ENCODE data around the gene ABI1. TPM values are rescaled to one million over a fixed set of nuclear protein-coding genes. Genes with fewer than 3 reads are reported as not detected.

ABI1 gene
- total and polyA plus RNA-seq, 8 donors: 13.0 to 30.0 (median 18.2) TPM

DNA sequence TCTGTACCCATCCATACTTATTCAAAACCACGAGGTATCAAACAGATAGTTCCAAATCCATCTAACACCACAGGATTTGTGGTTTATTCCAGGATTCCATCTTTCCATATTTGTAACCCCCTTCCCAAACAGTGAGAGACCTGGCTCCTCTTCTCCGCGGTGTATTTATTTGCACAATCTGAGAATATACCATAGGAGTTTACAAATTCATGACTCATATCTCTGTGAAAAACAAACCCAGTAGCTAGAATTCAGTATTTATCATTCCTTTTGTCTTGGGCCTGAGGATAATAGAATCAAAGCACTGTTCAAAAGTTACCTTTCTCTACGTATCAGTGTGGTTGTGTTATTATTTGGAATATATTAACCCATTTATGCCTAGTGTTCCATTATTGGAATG lies 131.4 kb downstream of the ABI1 start:
- Histone ChIP-seq H3K27me3 (no peaks in the 10 kb centered on the region), H3K9me3 (no peaks in the 10 kb centered on the region), H3K4me1 (no peaks in the 10 kb centered on the region), H3K36me3 (peaks cover 0 to 4% (median 0%) of the 10 kb centered on the region in 3 donors), H3K4me3 (no peak overlapping the region), H3K27ac (no peak overlapping the region)
- no peak for DNase-seq
- WGBS, 2 donors: 71 to 87% methylated on average over 4 of the region's 4 CpGs
- ATAC-seq: no peak
- TF ChIP-seq, protein P1, sequence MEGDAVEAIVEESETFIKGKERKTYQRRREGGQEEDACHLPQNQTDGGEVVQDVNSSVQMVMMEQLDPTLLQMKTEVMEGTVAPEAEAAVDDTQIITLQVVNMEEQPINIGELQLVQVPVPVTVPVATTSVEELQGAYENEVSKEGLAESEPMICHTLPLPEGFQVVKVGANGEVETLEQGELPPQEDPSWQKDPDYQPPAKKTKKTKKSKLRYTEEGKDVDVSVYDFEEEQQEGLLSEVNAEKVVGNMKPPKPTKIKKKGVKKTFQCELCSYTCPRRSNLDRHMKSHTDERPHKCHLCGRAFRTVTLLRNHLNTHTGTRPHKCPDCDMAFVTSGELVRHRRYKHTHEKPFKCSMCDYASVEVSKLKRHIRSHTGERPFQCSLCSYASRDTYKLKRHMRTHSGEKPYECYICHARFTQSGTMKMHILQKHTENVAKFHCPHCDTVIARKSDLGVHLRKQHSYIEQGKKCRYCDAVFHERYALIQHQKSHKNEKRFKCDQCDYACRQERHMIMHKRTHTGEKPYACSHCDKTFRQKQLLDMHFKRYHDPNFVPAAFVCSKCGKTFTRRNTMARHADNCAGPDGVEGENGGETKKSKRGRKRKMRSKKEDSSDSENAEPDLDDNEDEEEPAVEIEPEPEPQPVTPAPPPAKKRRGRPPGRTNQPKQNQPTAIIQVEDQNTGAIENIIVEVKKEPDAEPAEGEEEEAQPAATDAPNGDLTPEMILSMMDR (IDR thresholded peaks at IDR 0.05): no peak
- no peak for FAIRE-seq
- intact Hi-C loops (cut with DNase I): loop anchor here in 2 of 3 donors (5.0 to 10.0 kb wide), 2 partner anchors 155 to 158 kb away; no protein-coding TSS in a partner anchor

GRCh38 chr10:26728957-26729356 lies 131.8 kb downstream of the ABI1 start:
- peaks cover 0 to 4% (median 0%) of the 10 kb centered on the region in 3 donors for H3K36me3 ChIP-seq
- no peak for DNase-seq
- no peak for ATAC-seq
- no peaks in the 10 kb centered on the region for H3K27me3 ChIP-seq
- TF ChIP-seq, protein P1 (IDR thresholded peaks at IDR 0.05): no peak
- no peak for FAIRE-seq
- H3K27ac ChIP-seq: no peak overlapping the region
- H3K4me1 ChIP-seq: no peaks in the 10 kb centered on the region
- H3K4me3 ChIP-seq: no peak overlapping the region
- 85 to 90% methylated on average over 7 of the region's 7 CpGs for WGBS, 2 donors
- no peaks in the 10 kb centered on the region for H3K9me3 ChIP-seq
- intact Hi-C loops (cut with DNase I): loop anchor here in 2 of 3 donors (5.0 to 10.0 kb wide), 2 partner anchors 156 to 158 kb away; no protein-coding TSS in a partner anchor

GRCh38 chr10:26727005-26727404 lies 133.8 kb downstream of the ABI1 start:
- H3K36me3 ChIP-seq: peaks cover 0 to 4% (median 0%) of the 10 kb centered on the region in 3 donors
- H3K4me3 ChIP-seq: no peak overlapping the region
- DNase-seq: no peak
- no peaks in the 10 kb centered on the region for H3K27me3 ChIP-seq
- H3K27ac ChIP-seq: no peak overlapping the region
- no peak for ATAC-seq
- 92 to 100% methylated on average over 1 of the region's 1 CpG for WGBS, 2 donors
- TF ChIP-seq, protein P1 (IDR thresholded peaks at IDR 0.05): no peak
- H3K4me1 ChIP-seq: no peaks in the 10 kb centered on the region
- intact Hi-C loops (cut with DNase I): loop anchor here in 2 of 3 donors (5.0 to 10.0 kb wide), 2 partner anchors 158 to 160 kb away; no protein-coding TSS in a partner anchor
- H3K9me3 ChIP-seq: no peaks in the 10 kb centered on the region
- no peak for FAIRE-seq

DNA sequence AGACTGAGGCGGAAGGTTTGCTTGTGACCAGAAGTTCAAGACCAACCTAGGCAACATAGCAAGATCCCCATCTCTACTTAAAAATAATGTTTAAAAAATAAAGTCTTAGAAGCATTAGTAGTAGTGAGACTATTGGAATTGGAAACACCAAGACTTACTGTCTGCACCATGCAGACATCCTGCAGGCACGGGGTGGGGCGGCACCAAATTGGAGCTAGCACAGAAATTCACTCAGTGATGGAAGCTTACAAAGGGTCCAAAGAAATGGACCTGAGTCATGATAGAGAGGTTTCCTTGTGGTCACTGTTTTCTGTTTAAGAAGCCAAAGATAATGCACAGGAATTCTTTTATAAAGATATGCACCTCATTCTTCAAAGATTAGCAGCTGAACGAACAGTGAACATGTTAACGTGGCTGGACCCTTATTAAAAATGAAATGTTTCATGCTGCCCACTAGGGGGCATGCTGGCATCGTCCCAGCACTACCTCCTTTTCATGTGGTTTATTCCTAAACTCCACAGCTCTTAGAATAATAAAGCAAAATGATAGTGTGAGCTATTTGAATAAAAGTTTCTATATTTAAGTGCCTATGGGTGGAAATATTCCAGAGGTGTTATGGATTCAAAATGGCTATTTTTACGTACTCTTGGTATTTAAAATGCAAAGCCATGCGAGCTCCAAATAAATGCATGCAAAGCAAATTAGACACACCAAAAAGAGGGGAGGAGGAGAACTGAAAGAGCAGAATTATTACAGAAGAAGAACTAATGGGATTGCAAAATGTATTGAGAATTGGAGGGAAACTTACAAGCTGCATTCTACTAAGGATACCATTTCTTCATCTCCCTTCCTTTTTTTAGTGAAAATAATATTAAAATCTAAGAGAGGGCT lies 134.7 kb downstream of the ABI1 start:
- TF ChIP-seq, protein P1 (IDR thresholded peaks at IDR 0.05): peak; percentile 57 to 75 (median 68)
- Histone ChIP-seq H3K36me3 (peaks cover 0 to 4% (median 0%) of the 10 kb centered on the region in 3 donors), H3K4me1 (no peaks in the 10 kb centered on the region), H3K4me3 (no peak overlapping the region), H3K9me3 (no peaks in the 10 kb centered on the region), H3K27ac (no peak overlapping the region), H3K27me3 (no peaks in the 10 kb centered on the region)
- intact Hi-C loops (cut with DNase I): loop anchor here in 2 of 3 donors (5.0 to 10.0 kb wide), 2 partner anchors 159 to 161 kb away; no protein-coding TSS in a partner anchor
- peak; percentile 31 to 79 (median 70) for DNase-seq
- 53 to 58% methylated on average over 8 of the region's 8 CpGs for WGBS, 2 donors
- peak; percentile 53 to 90 (median 90) for ATAC-seq
- peak; percentile 87 for FAIRE-seq

All from pancreas (tissue), 10 donors.